T-cell (primary cell): ENCODE results near the gene CTSH. TPM values are rescaled to one million over a fixed set of nuclear protein-coding genes. Genes with fewer than 3 reads are reported as not detected.

Experiments used
- ATAC-seq, 4 experiments: fragments of 200-7000 bp in 3 of 4; fragments of 150-1000 bp in 1 of 4; cut with Tn5 transposase; replicated peaks in 1 of 4; 1 replicate in 3 of 4; 2 replicates in 1 of 4; pipeline ENCODE4 v1.10.0; 2021; ENCODE audit warnings: moderate library complexity in 3 of 4, mild to moderate bottlenecking in 2 of 4, moderate number of reproducible peaks in 1 of 4
- CTCF ChIA-PET, 2 donors: fragments of 300-600 bp; sonication (Branson Sonifier 250); formaldehyde crosslinking; loops; one replicate each; lab custom pipeline; 2022; ENCODE audit warnings: antibody characterized with exemption in 2 of 2; lab: Charles Lee
- POLR2A ChIA-PET, 2 donors: fragments of 300-600 bp; sonication (Branson Sonifier 250); formaldehyde crosslinking; loops; one replicate each; lab custom pipeline; 2022; ENCODE audit warnings: antibody characterized with exemption in 2 of 2; lab: Charles Lee
- DNase-seq, 35 experiments: peaks; one replicate each; pipeline versions ENCODE4 v3.0.0 to v3.0.0-alpha.2; 2013 to 2023
- H3K27ac ChIP-seq: one replicate; pipeline ENCODE4 v1.5.1; 2013; ENCODE audit warnings: low read length
- H3K27me3 ChIP-seq, 2 experiments: replicated peaks in 1 of 2; 1 replicate in 1 of 2; 2 replicates in 1 of 2; pipeline versions ENCODE4 v1.6.1 to v1.7.0; 2013; ENCODE audit warnings: low read length in 1 of 2, mixed read lengths in 1 of 2; ENCODE audit not compliant: control insufficient read depth in 2 of 2, insufficient read depth in 2 of 2; ENCODE audit errors: extremely low read depth in 1 of 2
- H3K36me3 ChIP-seq, 2 donors: 1 replicate in 1 of 2; 2 replicates in 1 of 2; pipeline versions ENCODE4 v1.6.1 to v1.7.0; 2013; ENCODE audit warnings: low read length in 1 of 2; ENCODE audit not compliant: control insufficient read depth in 2 of 2, insufficient read depth in 1 of 2; ENCODE audit errors: extremely low read depth in 1 of 2
- H3K4me1 ChIP-seq, 2 experiments: 1 replicate in 1 of 2; 2 replicates in 1 of 2; pipeline versions ENCODE4 v1.6.1 to v1.7.0; 2013; ENCODE audit warnings: low read length in 2 of 2, mixed read lengths in 1 of 2; ENCODE audit not compliant: insufficient read depth in 2 of 2, control insufficient read depth in 1 of 2; ENCODE audit errors: extremely low read depth in 1 of 2
- H3K4me3 ChIP-seq, 2 donors: 1 replicate in 1 of 2; 2 replicates in 1 of 2; pipeline versions ENCODE4 v1.5.1 to v1.7.0; 2013; ENCODE audit warnings: mild to moderate bottlenecking in 2 of 2, low read length in 1 of 2, moderate library complexity in 1 of 2; ENCODE audit not compliant: control insufficient read depth in 1 of 2; ENCODE audit errors: extremely low read depth in 1 of 2
- H3K9me3 ChIP-seq: 2 replicates; pipeline ENCODE4 v1.7.0; 2013
- H3K27ac Mint-ChIP-seq, 2 donors: one replicate each; pipeline ENCODE4 v1.8.0; 2020 to 2021; ENCODE audit warnings: mild to moderate bottlenecking in 2 of 2, mixed read lengths in 2 of 2
- H3K27me3 Mint-ChIP-seq, 2 donors: one replicate each; pipeline ENCODE4 v1.8.0; 2021 to 2022; ENCODE audit warnings: mixed read lengths in 2 of 2
- H3K36me3 Mint-ChIP-seq: one replicate; pipeline ENCODE4 v1.8.0; 2021; ENCODE audit warnings: mixed read lengths
- H3K4me1 Mint-ChIP-seq, 3 donors: one replicate each; pipeline ENCODE4 v1.8.0; 2020 to 2022; ENCODE audit warnings: mixed read lengths in 3 of 3, mild to moderate bottlenecking in 1 of 3
- H3K4me3 Mint-ChIP-seq, 3 donors: one replicate each; pipeline ENCODE4 v1.8.0; 2020 to 2022; ENCODE audit warnings: mild to moderate bottlenecking in 3 of 3, mixed read lengths in 3 of 3, moderate library complexity in 3 of 3
- H3K9me3 Mint-ChIP-seq, 3 donors: one replicate each; pipeline ENCODE4 v1.8.0; 2020 to 2022; ENCODE audit warnings: mixed read lengths in 3 of 3
- WGBS: methylation state at CpG from one replicate; pipeline ENCODE4 v1.1.5; 2013; ENCODE audit warnings: missing lambda C conversion rate; ENCODE audit not compliant: insufficient coverage; 5-methylcytosine and 5-hydroxymethylcytosine counted together
- total RNA-seq, 35 experiments: library from RNA in 6 of 35; stranded (reverse) in 6 of 35; fragments of 120-200 nt in 1 of 35; gene quantifications; one replicate each; pipeline versions ENCODE4 v1.2.1 to v1.2.4 and lab custom pipeline; 2013 to 2026

CTSH gene
- total RNA-seq, 5 donors from 2014 or later (not counting 1 experiment from before 2014, with no cell fraction given) = 8.5 to 49.7 (median 19.2) TPM

- Histone ChIP-seq H3K9me3 (no peaks in the 10 kb centered on the region), H3K27me3 (no peaks in the 10 kb centered on the region), H3K4me3 (no peak overlapping the region), H3K27ac (no peak overlapping the region), H3K36me3 (no peaks in the 10 kb centered on the region), H3K4me1 (no peaks in the 10 kb centered on the region)
- H3K27ac Mint-ChIP-seq = no peak overlapping the region
- ChIA-PET POLR2A (no interaction called here), CTCF (no interaction called here)
- no peak overlapping the region for H3K4me3 Mint-ChIP-seq
- DNase-seq (no peak), ATAC-seq (no peak)
- no peaks in the 10 kb centered on the region for H3K4me1 Mint-ChIP-seq
- 89% methylated on average over 4 of the region's 5 CpGs for WGBS
- no peaks in the 10 kb centered on the region for H3K27me3 Mint-ChIP-seq
- no peaks in the 10 kb centered on the region for H3K36me3 Mint-ChIP-seq
- H3K9me3 Mint-ChIP-seq = no peaks in the 10 kb centered on the region
Measured at GRCh38 chr15:78968539-78969271, 23.9 kb upstream of the CTSH start.

GRCh38 chr15:78968114-78968513 lies 23.3 kb upstream of the CTSH start:
- Mint-ChIP-seq H3K9me3 (no peaks in the 10 kb centered on the region), H3K4me3 (no peak overlapping the region), H3K4me1 (no peaks in the 10 kb centered on the region), H3K27ac (no peak overlapping the region), H3K27me3 (no peaks in the 10 kb centered on the region), H3K36me3 (no peaks in the 10 kb centered on the region)
- Histone ChIP-seq H3K4me1 (no peaks in the 10 kb centered on the region), H3K4me3 (no peak overlapping the region), H3K27me3 (no peaks in the 10 kb centered on the region), H3K36me3 (no peaks in the 10 kb centered on the region), H3K9me3 (no peaks in the 10 kb centered on the region), H3K27ac (no peak overlapping the region)
- ATAC-seq = no peak
- ChIA-PET POLR2A (interaction anchor here in 1 of 2 donors (0.5 to 0.6 kb wide), 2 partner anchors 19 to 1208 kb away, joined by 3 to 4 read pairs; no protein-coding TSS in a partner anchor), CTCF (no interaction called here)
- DNase-seq = no peak
- WGBS = no CpG with 5 or more reads among the region's 2 CpGs

DNA sequence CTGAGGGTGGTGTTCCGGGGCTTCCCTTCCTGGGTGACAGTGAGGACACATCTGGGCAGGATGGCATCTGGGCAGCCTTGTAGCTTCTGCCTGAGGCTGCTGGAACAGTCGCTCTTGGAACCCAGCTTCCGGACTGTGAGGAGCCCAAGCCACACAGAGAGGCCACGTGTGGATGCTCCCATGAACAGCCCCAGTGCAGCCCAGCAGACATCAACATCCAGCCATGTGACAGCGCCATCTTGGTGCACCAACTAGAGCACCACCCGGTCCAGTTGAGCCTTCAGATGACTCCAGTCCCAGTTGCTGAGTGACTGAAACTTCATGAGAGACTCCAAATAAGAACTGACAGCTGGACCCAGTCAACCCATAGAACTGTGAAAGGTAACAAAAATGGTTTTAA lies 15.5 kb upstream of the CTSH start:
- Histone ChIP-seq H3K36me3 (no peaks in the 10 kb centered on the region), H3K27ac (no peak overlapping the region), H3K27me3 (peaks cover 0 to 11% of the 10 kb centered on the region in 2 experiments), H3K4me1 (no peaks in the 10 kb centered on the region), H3K4me3 (no peak overlapping the region), H3K9me3 (no peaks in the 10 kb centered on the region)
- ChIA-PET CTCF (no interaction called here), POLR2A (no interaction called here)
- no peaks in the 10 kb centered on the region for H3K9me3 Mint-ChIP-seq
- H3K27ac Mint-ChIP-seq = no peak overlapping the region
- H3K4me3 Mint-ChIP-seq = no peak overlapping the region
- H3K4me1 Mint-ChIP-seq = no peaks in the 10 kb centered on the region
- WGBS = 91% methylated on average over 4 of the region's 6 CpGs
- DNase-seq (no peak), ATAC-seq (no peak)
- no peaks in the 10 kb centered on the region for H3K36me3 Mint-ChIP-seq
- no peaks in the 10 kb centered on the region for H3K27me3 Mint-ChIP-seq

- Histone ChIP-seq H3K4me3 (no peak overlapping the region), H3K27ac (no peak overlapping the region), H3K9me3 (no peaks in the 10 kb centered on the region), H3K4me1 (no peaks in the 10 kb centered on the region), H3K36me3 (no peaks in the 10 kb centered on the region), H3K27me3 (peaks cover 0 to 11% of the 10 kb centered on the region in 2 experiments)
- Mint-ChIP-seq H3K27me3 (peaks cover 0 to 3% of the 10 kb centered on the region in 2 donors), H3K4me3 (no peak overlapping the region), H3K27ac (no peak overlapping the region), H3K4me1 (no peaks in the 10 kb centered on the region), H3K9me3 (no peaks in the 10 kb centered on the region), H3K36me3 (no peaks in the 10 kb centered on the region)
- ChIA-PET CTCF (no interaction called here), POLR2A (no interaction called here)
- WGBS = 100% methylated on average over 5 of the region's 10 CpGs
- ATAC-seq = no peak
- no peak for DNase-seq
Measured at GRCh38 chr15:78959360-78959759, 14.5 kb upstream of the CTSH start.

GRCh38 chr15:78957416-78958093 lies 12.7 kb upstream of the CTSH start:
- Histone ChIP-seq H3K4me3 (no peak overlapping the region), H3K27ac (no peak overlapping the region), H3K9me3 (no peaks in the 10 kb centered on the region), H3K4me1 (no peaks in the 10 kb centered on the region), H3K27me3 (peaks cover 0 to 11% of the 10 kb centered on the region in 2 experiments), H3K36me3 (no peaks in the 10 kb centered on the region)
- Mint-ChIP-seq H3K27me3 (peaks cover 0 to 5% of the 10 kb centered on the region in 2 donors), H3K4me3 (no peak overlapping the region), H3K27ac (no peak overlapping the region), H3K36me3 (no peaks in the 10 kb centered on the region), H3K9me3 (no peaks in the 10 kb centered on the region), H3K4me1 (no peaks in the 10 kb centered on the region)
- no peak for ATAC-seq
- ChIA-PET CTCF (no interaction called here), POLR2A (no interaction called here)
- WGBS = 88% methylated on average over 3 of the region's 9 CpGs
- DNase-seq = no peak

DNA sequence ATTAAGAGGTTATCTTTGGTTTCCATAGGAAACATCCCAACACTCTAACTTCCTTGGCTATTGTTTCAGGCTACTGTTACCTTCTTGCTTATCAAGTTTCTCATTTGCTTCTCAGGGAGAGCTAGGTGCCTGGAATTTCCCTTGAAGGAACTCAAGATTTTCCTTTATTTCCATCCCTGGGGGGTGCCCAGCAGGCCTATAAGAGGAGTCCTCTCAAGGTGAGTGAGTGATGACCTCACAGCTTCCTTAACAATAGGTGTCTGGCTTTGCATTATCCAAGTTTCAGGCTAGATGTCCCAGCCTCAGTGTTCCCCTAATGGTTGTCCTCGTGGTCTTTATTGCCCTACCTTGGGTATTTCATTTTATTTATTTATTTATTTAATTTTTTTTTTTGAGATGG lies 12.1 kb upstream of the CTSH start:
- H3K4me1 ChIP-seq = no peaks in the 10 kb centered on the region
- ChIA-PET POLR2A (no interaction called here), CTCF (no interaction called here)
- H3K36me3 ChIP-seq = no peaks in the 10 kb centered on the region
- Mint-ChIP-seq H3K27me3 (peaks cover 0 to 5% of the 10 kb centered on the region in 2 donors), H3K4me1 (peaks cover 0 to under 1% (median 0%) of the 10 kb centered on the region in 3 donors), H3K4me3 (no peak overlapping the region), H3K27ac (no peak overlapping the region), H3K9me3 (no peaks in the 10 kb centered on the region), H3K36me3 (no peaks in the 10 kb centered on the region)
- peaks cover 0 to 11% of the 10 kb centered on the region in 2 experiments for H3K27me3 ChIP-seq
- no peak overlapping the region for H3K4me3 ChIP-seq
- no peaks in the 10 kb centered on the region for H3K9me3 ChIP-seq
- DNase-seq (no peak), ATAC-seq (no peak)
- no CpG with 5 or more reads among the region's 1 CpG for WGBS
- no peak overlapping the region for H3K27ac ChIP-seq
